Esophagus squamous epithelium (tissue), 5 donors: Measurements from ENCODE around the gene GET3. TPM values are rescaled to one million over a fixed set of nuclear protein-coding genes. Genes with fewer than 3 reads are reported as not detected.

Experiments
- DNase-seq: peaks from one replicate; lab custom pipeline; 2025; lab: John Stamatoyannopoulos, UW
- H3K27ac ChIP-seq, 4 donors: fragments of 200-600 bp; sonication (generic); one replicate each; pipeline ENCODE4 v1.5.1; 2016 to 2019; ENCODE audit warnings: mild to moderate bottlenecking in 1 of 4
- H3K27me3 ChIP-seq, 4 donors: fragments of 200-600 bp; sonication (generic); 1 replicate in 3 of 4; 2 replicates in 1 of 4; pipeline versions ENCODE4 v1.5.1 to v1.6.0; 2017 to 2021; ENCODE audit warnings: antibody characterized with exemption in 1 of 4
- H3K36me3 ChIP-seq, 3 donors: fragments of 200-600 bp; sonication (generic); one replicate each; pipeline ENCODE4 v1.5.1; 2016 to 2019
- H3K4me1 ChIP-seq, 3 donors: fragments of 200-600 bp; sonication (generic); one replicate each; pipeline ENCODE4 v1.5.1; 2017 to 2019
- H3K4me3 ChIP-seq, 4 donors: fragments of 200-600 bp; sonication (generic); 1 replicate in 3 of 4; 2 replicates in 1 of 4; pipeline ENCODE4 v1.5.1; 2016 to 2019; ENCODE audit warnings: mild to moderate bottlenecking in 2 of 4, moderate library complexity in 1 of 4
- H3K9me3 ChIP-seq, 3 donors: fragments of 200-600 bp; sonication (generic); one replicate each; pipeline ENCODE4 v1.5.1; 2016 to 2019
- CTCF ChIP-seq, 6 experiments: fragments of 450-650 bp in 4 of 6; fragments of 200-600 bp in 2 of 6; sonication (generic) in 2 of 6; IDR thresholded peaks; one replicate each; pipeline ENCODE4 v1.5.1; 2016 to 2019; ENCODE audit warnings: antibody characterized with exemption in 6 of 6, mild to moderate bottlenecking in 4 of 6, moderate library complexity in 4 of 6
- POLR2A ChIP-seq, 4 donors: fragments of 450-650 bp; IDR thresholded peaks; one replicate each; pipeline ENCODE4 v1.6.1; 2017; ENCODE audit warnings: antibody characterized with exemption in 4 of 4, mild to moderate bottlenecking in 4 of 4, moderate library complexity in 3 of 4
- WGBS, 2 donors: methylation state at CpG; one replicate each; pipeline ENCODE4 v1.1.5; 2018; 5-methylcytosine and 5-hydroxymethylcytosine counted together
- intact Hi-C: fragments of 100-400 bp; cut with DNase I; formaldehyde crosslinking; loops from one replicate; pipeline ENCODE4 v1.15.0; 2022
- total RNA-seq, 4 donors: library from RNA; depleted of rRNA; stranded (reverse); fragments of >200 nt; gene quantifications; one replicate each; pipeline ENCODE4 v1.1.0, GENCODE V29; 2016
- donor health status: DM: yes; HTN: yes; CAD: no.

Gene GET3
- total RNA-seq, 4 donors from 2014 or later, result 36.8 to 69.9 (median 51.2) TPM

- no peaks in the 10 kb centered on the region for H3K9me3 ChIP-seq
- H3K36me3 ChIP-seq, result peaks cover 0 to 47% (median 9%) of the 10 kb centered on the region in 3 donors
- peaks cover 21 to 47% (median 26%) of the 10 kb centered on the region in 3 donors for H3K4me1 ChIP-seq
- TF ChIP-seq CTCF (IDR thresholded peaks at IDR 0.05), result no peak
- no peaks in the 10 kb centered on the region for H3K27me3 ChIP-seq
- WGBS, 2 donors, result 13 to 21% methylated on average over 8 to 13 of the region's 13 CpGs
- no peak for DNase-seq
- H3K27ac ChIP-seq, result peak overlapping the region; percentile 87 to 92 (median 89)
- H3K4me3 ChIP-seq, result peak overlapping the region; percentile 81 to 94 (median 86)
- intact Hi-C loops, result no loop called here
Observed at GRCh38 chr19:12737835-12738351, 596 bp downstream of the GET3 start.

DNA sequence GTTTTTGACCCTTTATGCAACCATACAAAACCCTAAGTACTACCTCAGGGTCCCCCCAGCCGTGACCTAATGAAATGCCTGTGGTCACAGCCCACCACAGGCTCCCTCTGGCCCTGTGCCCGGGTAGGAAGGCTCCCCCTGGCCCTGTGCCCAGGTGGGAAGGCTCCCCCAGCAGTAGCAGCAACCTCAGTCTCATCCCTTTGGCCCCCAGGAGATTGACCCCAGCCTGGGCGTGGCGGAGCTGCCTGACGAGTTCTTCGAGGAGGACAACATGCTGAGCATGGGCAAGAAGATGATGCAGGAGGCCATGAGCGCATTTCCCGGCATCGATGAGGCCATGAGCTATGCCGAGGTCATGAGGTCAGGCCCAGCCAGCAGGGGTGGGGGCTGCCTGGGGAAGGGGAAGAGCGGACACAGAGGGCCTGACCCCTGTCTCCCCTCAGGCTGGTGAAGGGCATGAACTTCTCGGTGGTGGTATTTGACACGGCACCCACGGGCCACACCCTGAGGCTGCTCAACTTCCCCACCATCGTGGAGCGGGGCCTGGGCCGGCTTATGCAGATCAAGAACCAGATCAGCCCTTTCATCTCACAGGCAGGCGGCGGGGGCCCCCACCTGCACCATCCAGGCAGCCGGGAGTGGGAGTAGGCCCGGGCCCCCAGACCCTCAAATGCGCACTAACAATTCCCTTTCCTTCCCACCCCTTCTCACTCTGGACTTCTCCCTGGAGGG, 8.0 kb downstream of the GET3 start:
- Histone ChIP-seq H3K27me3 (peaks cover 0 to 6% (median 0%) of the 10 kb centered on the region in 4 donors), H3K4me1 (peaks cover 15 to 32% (median 16%) of the 10 kb centered on the region in 3 donors), H3K36me3 (peaks cover 12 to 79% (median 40%) of the 10 kb centered on the region in 3 donors), H3K9me3 (peaks cover 0 to 9% (median 0%) of the 10 kb centered on the region in 3 donors), H3K27ac (no peak overlapping the region), H3K4me3 (no peak overlapping the region)
- DNase-seq, result no peak
- intact Hi-C loops, result no loop called here
- TF ChIP-seq CTCF (IDR thresholded peaks at IDR 0.05), result no peak
- TF ChIP-seq POLR2A (IDR thresholded peaks at IDR 0.05), result no peak
- WGBS, 2 donors, result 86% methylated on average over 9 of the region's 22 CpGs; no CpG with 5 or more reads in 1 of the 2 donors

DNA sequence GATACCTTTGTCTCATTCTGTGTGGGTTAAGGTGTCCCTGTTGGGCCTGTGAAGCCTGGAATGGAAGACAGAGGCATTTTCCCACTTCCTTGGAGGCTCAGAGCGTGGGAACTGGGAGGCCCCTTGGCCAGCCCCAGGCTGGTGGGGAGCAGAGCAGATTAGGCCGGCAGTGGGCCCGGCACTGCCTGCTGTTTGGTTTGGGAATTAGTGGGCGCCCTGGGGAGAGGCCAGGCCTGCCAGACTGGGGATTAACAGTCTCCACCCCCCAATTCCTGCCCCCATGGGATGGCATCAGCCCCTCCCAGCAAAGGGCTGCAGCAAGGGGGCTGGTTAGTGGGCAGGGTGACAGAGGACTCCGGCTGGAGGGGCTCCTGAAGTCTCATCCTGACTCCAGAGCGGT, 11.2 kb downstream of the GET3 start:
- H3K4me1 ChIP-seq, result peaks cover 18 to 47% (median 20%) of the 10 kb centered on the region in 3 donors
- H3K4me3 ChIP-seq, result no peak overlapping the region
- 20 to 77% methylated on average over 1 to 3 of the region's 6 CpGs for WGBS, 2 donors
- intact Hi-C loops, result no loop called here
- peaks cover 0 to 36% (median 0%) of the 10 kb centered on the region in 4 donors for H3K27me3 ChIP-seq
- no peak overlapping the region for H3K27ac ChIP-seq
- no peak for DNase-seq
- H3K36me3 ChIP-seq, result peaks cover 12 to 48% (median 31%) of the 10 kb centered on the region in 3 donors
- peaks cover 0 to 9% (median 0%) of the 10 kb centered on the region in 3 donors for H3K9me3 ChIP-seq
- TF ChIP-seq CTCF (IDR thresholded peaks at IDR 0.05) (no peak), POLR2A (IDR thresholded peaks at IDR 0.05) (no peak)

- TF ChIP-seq CTCF (IDR thresholded peaks at IDR 0.05) (no peak), POLR2A (IDR thresholded peaks at IDR 0.05) (no peak)
- Histone ChIP-seq H3K4me3 (peak overlapping the region in 3 of 4 donors; percentile 8 to 40 (median 18)), H3K4me1 (peaks cover 18 to 45% (median 20%) of the 10 kb centered on the region in 3 donors), H3K27me3 (peaks cover 0 to 41% (median 0%) of the 10 kb centered on the region in 4 donors), H3K36me3 (peaks cover 12 to 35% (median 26%) of the 10 kb centered on the region in 3 donors), H3K27ac (peak overlapping the region in 2 of 4 donors; percentile 54 to 69), H3K9me3 (peaks cover 0 to 9% (median 0%) of the 10 kb centered on the region in 3 donors)
- WGBS, 2 donors, result 9 to 14% methylated on average over 9 to 14 of the region's 24 CpGs
- DNase-seq, result no peak
- intact Hi-C loops, result no loop called here
Observed at GRCh38 chr19:12749938-12750521, 12.7 kb downstream of the GET3 start.
